ENCODE results near the gene IGFBP2.

DNA sequence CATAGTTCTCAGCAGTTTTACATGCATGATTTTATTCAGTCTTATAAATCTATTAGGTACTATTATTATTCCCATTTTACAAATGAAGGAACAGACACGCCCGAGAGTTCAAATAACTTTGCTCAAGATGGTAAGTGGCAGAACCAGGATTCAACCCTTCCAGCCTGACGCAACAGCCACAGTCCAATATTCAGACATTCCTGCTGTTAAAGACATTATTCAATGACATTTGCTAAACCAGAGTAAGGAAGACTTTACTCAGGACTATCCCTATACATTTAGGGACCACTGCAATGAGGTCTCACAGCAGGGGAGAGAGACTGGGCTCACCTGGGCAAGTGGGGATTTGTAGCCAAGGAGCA lies 29.4 kb upstream of the IGFBP2 start:
- no peak for TF ChIP-seq YY1 (IDR thresholded peaks at IDR 0.05; ENCODE audit: insufficient read depth, insufficient read length)
- no peak for TF ChIP-seq ZNF274 (IDR thresholded peaks at IDR 0.05; ENCODE audit: low read depth, low read length)
